Ascending aorta (tissue), 2 donors: ENCODE results near the gene OLA1. TPM values are rescaled to one million over a fixed set of nuclear protein-coding genes. Genes with fewer than 3 reads are reported as not detected.

ENCODE experiments used
- DNase-seq, 2 donors: peaks; one replicate each; pipeline ENCODE4 v3.0.0-alpha.2; 2019; ENCODE audit warnings: low spot score in 2 of 2
- H3K27ac ChIP-seq, 2 donors: fragments of 200-600 bp; sonication (generic); one replicate each; pipeline ENCODE4 v1.5.1; 2016 to 2017; ENCODE audit warnings: mild to moderate bottlenecking in 1 of 2
- H3K27me3 ChIP-seq: fragments of 200-600 bp; sonication (generic); one replicate; pipeline ENCODE4 v1.5.1; 2017
- H3K36me3 ChIP-seq, 2 donors: fragments of 200-600 bp; sonication (generic); one replicate each; pipeline ENCODE4 v1.5.1; 2016
- H3K4me1 ChIP-seq, 2 donors: fragments of 200-600 bp; sonication (generic); one replicate each; pipeline ENCODE4 v1.5.1; 2016 to 2017; ENCODE audit warnings: mild to moderate bottlenecking in 1 of 2
- H3K4me3 ChIP-seq, 2 donors: fragments of 200-600 bp; sonication (generic); one replicate each; pipeline ENCODE4 v1.5.1; 2016 to 2017; ENCODE audit warnings: mild to moderate bottlenecking in 1 of 2
- H3K9me3 ChIP-seq, 2 donors: fragments of 200-600 bp; sonication (generic); one replicate each; pipeline ENCODE4 v1.5.1; 2016
- CTCF ChIP-seq, 3 experiments: fragments of 200-600 bp in 2 of 3; fragments of 450-650 bp in 1 of 3; sonication (generic) in 2 of 3; IDR thresholded peaks; one replicate each; pipeline ENCODE4 v1.5.1; 2016 to 2019; ENCODE audit warnings: antibody characterized with exemption in 3 of 3, mild to moderate bottlenecking in 1 of 3, moderate library complexity in 1 of 3
- intact Hi-C: fragments of 100-400 bp; cut with DNase I; formaldehyde crosslinking; loops from one replicate; pipeline ENCODE4 v1.15.1; 2023
- total RNA-seq: library from RNA; depleted of rRNA; stranded (reverse); fragments of >200 nt; gene quantifications from one replicate; pipeline ENCODE4 v1.1.0, GENCODE V29; 2016

OLA1 gene
- total RNA-seq, 1 donor from 2014 or later, result 29.5 TPM

GRCh38 chr2:174058026-174058425, 190.3 kb downstream of the OLA1 start:
- Histone ChIP-seq H3K27me3 (no peaks in the 10 kb centered on the region), H3K27ac (no peak overlapping the region), H3K4me3 (no peak overlapping the region), H3K9me3 (no peaks in the 10 kb centered on the region), H3K4me1 (no peaks in the 10 kb centered on the region), H3K36me3 (no peaks in the 10 kb centered on the region)
- intact Hi-C loops, result no loop called here
- no peak for TF ChIP-seq CTCF (IDR thresholded peaks at IDR 0.05)
- no peak for DNase-seq

GRCh38 chr2:174054926-174055325, 193.4 kb downstream of the OLA1 start:
- DNase-seq, result no peak
- no peak overlapping the region for H3K27ac ChIP-seq
- no peaks in the 10 kb centered on the region for H3K4me1 ChIP-seq
- H3K9me3 ChIP-seq, result no peaks in the 10 kb centered on the region
- no peak for TF ChIP-seq CTCF (IDR thresholded peaks at IDR 0.05)
- no peak overlapping the region for H3K4me3 ChIP-seq
- H3K36me3 ChIP-seq, result no peaks in the 10 kb centered on the region
- H3K27me3 ChIP-seq, result no peaks in the 10 kb centered on the region
- intact Hi-C loops, result no loop called here

- Histone ChIP-seq H3K27me3 (no peaks in the 10 kb centered on the region), H3K27ac (no peak overlapping the region), H3K4me1 (no peaks in the 10 kb centered on the region), H3K4me3 (no peak overlapping the region), H3K36me3 (no peaks in the 10 kb centered on the region), H3K9me3 (no peaks in the 10 kb centered on the region)
- TF ChIP-seq CTCF (IDR thresholded peaks at IDR 0.05), result no peak
- intact Hi-C loops, result no loop called here
- no peak for DNase-seq
These were observed 194.8 kb downstream of the OLA1 start for GRCh38 chr2:174053355-174054151.

GRCh38 chr2:174052584-174052976, 195.8 kb downstream of the OLA1 start:
- no peak for DNase-seq
- Histone ChIP-seq H3K9me3 (no peaks in the 10 kb centered on the region), H3K27ac (no peak overlapping the region), H3K4me1 (no peaks in the 10 kb centered on the region), H3K36me3 (no peaks in the 10 kb centered on the region), H3K27me3 (no peaks in the 10 kb centered on the region), H3K4me3 (no peak overlapping the region)
- TF ChIP-seq CTCF (IDR thresholded peaks at IDR 0.05), result no peak
- intact Hi-C loops, result no loop called here

DNA sequence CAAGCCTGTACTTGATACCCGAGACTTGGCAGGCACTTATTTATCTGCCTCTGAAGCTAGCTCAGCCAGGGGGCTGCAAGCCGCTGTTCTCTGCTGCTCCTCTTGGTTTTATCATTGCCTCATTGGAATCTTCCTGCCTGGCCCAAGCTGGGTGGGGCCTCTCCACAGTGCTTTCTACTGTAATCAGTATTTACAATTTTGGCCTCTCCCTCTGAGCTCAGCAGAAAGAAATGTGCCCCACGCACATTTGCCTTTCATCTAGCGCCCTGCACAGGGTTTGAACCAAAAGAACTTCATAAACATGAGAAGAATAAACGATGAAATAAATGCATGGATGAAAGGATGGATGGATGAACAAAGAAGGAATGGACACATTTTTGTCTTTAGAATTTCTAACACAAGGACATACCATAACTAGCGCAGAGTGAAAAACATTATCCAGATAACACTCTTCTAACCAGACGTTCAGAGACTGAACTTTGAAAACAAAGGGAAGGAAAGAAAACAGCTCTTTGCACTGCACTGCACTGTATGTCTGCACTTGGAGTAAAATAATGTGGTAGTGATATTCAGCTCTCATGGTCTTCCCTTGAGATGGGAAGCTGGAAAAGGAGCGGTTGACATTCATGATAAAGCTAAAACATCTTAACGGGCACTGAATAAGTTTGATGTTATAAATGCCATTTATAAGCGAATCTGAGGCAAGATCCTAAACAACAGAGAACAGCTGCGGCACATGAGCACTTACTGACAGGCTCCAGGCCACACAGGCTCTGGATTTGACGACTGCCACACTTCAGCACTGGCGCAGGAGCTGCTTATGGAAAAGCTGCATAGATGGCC, 196.4 kb downstream of the OLA1 start:
- Histone ChIP-seq H3K36me3 (no peaks in the 10 kb centered on the region), H3K27ac (no peak overlapping the region), H3K4me1 (no peaks in the 10 kb centered on the region), H3K4me3 (no peak overlapping the region), H3K27me3 (no peaks in the 10 kb centered on the region), H3K9me3 (no peaks in the 10 kb centered on the region)
- DNase-seq, result no peak
- TF ChIP-seq CTCF (IDR thresholded peaks at IDR 0.05), result no peak
- intact Hi-C loops, result no loop called here
